PC-3 (cell line): ENCODE results near the gene TEX13A.

Experiments used
- EZH2 ChIP-seq: fragments of 300-600 bp; sonication (generic); IDR thresholded peaks from one replicate; pipeline ENCODE4 v1.6.1; 2017; ENCODE audit warnings: antibody characterized with exemption, mild to moderate bottlenecking, low read length; ENCODE audit not compliant: unreplicated experiment
- TF ChIP-seq, protein P1 (sequence below): fragments of 300-600 bp; sonication (generic); conservative IDR thresholded peaks from 2 replicates; pipeline ENCODE4 v1.5.1; 2017; ENCODE audit warnings: antibody characterized with exemption, low read depth, mild to moderate bottlenecking, low read length

DNA sequence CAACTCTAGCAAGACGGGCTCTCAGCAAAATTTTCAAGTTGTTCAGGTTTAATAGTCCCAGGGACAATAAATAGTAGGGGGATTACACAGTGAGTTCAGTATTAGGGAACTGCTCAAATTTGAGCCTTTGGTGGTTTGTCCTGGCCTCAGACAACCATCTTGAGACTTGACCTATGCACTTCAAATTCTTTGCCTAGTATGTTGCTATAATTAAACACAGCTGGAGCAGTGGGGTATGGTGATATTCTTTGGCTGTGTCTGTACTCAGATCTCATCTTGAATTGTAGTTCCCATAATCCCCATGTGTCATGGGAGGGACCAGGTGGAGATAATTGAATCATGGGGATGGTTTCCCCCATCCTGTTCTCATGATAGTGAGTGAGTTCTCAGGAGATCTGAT, 43.3 kb upstream of the TEX13A start:
- TF ChIP-seq, protein P1, sequence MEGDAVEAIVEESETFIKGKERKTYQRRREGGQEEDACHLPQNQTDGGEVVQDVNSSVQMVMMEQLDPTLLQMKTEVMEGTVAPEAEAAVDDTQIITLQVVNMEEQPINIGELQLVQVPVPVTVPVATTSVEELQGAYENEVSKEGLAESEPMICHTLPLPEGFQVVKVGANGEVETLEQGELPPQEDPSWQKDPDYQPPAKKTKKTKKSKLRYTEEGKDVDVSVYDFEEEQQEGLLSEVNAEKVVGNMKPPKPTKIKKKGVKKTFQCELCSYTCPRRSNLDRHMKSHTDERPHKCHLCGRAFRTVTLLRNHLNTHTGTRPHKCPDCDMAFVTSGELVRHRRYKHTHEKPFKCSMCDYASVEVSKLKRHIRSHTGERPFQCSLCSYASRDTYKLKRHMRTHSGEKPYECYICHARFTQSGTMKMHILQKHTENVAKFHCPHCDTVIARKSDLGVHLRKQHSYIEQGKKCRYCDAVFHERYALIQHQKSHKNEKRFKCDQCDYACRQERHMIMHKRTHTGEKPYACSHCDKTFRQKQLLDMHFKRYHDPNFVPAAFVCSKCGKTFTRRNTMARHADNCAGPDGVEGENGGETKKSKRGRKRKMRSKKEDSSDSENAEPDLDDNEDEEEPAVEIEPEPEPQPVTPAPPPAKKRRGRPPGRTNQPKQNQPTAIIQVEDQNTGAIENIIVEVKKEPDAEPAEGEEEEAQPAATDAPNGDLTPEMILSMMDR: no peak
- no peak for TF ChIP-seq EZH2
